IMR-90 (cell line): ENCODE data around the gene MICAL3. TPM values are rescaled to one million over a fixed set of nuclear protein-coding genes. Genes with fewer than 3 reads are reported as not detected.
"Not testable (repeated sequence)": the region's sequence is repeated elsewhere in the genome, so short reads cannot be mapped to it uniquely, and the experiment has no call there.

Source experiments
- ATAC-seq: fragments of 200-7000 bp; cut with Tn5 transposase; 2 replicates; pipeline ENCODE4 v1.9.1; 2020; ENCODE audit warnings: low read depth, mild to moderate bottlenecking, moderate library complexity
- BruUV-seq: library from RNA; stranded (reverse); fragments of 400-500 nt; replicated peaks from 2 replicates; lab custom pipeline; 2021; lab: Mats Ljungman, UMichigan
- CTCF ChIA-PET: fragments of 300-600 bp; formaldehyde crosslinking; extraction: SDS; loops from one replicate; lab custom pipeline; 2021; ENCODE audit warnings: antibody characterized with exemption; lab: Yijun Ruan, JAX
- POLR2A ChIA-PET: fragments of 300-600 bp; sonication (Branson Sonifier 250); formaldehyde crosslinking; loops from one replicate; lab custom pipeline; 2022; ENCODE audit warnings: antibody characterized with exemption; ENCODE audit not compliant: unreplicated experiment; lab: Charles Lee
- DNase-seq: peaks from one replicate; pipeline ENCODE4 v3.0.0; 2013
- H2AFZ ChIP-seq: replicated peaks from 2 replicates; pipeline ENCODE3; 2013; ENCODE audit warnings: low read length, mild to moderate bottlenecking; ENCODE audit not compliant: poor library complexity
- H2AK5ac ChIP-seq: 2 replicates; pipeline ENCODE4 v1.6.1; 2013; ENCODE audit warnings: low read depth, low read length, inconsistent platforms
- H2AK9ac ChIP-seq: replicated peaks from 2 replicates; pipeline ENCODE3; 2013; ENCODE audit warnings: mild to moderate bottlenecking, low read depth, low read length, moderate library complexity; ENCODE audit not compliant: poor library complexity
- H2BK120ac ChIP-seq: 2 replicates; pipeline ENCODE4 v1.6.1; 2013; ENCODE audit warnings: low read depth, low read length, inconsistent platforms
- H2BK15ac ChIP-seq: 3 replicates; pipeline ENCODE4 v1.6.1; 2013; ENCODE audit warnings: low read depth, low read length, inconsistent platforms
- H2BK20ac ChIP-seq: 2 replicates; pipeline ENCODE4 v1.6.1; 2013; ENCODE audit warnings: low read depth, mild to moderate bottlenecking, inconsistent platforms, low read length, moderate library complexity
- H2BK5ac ChIP-seq: 2 replicates; pipeline ENCODE4 v1.6.1; 2013; ENCODE audit warnings: mild to moderate bottlenecking, low read depth, low read length, inconsistent platforms; ENCODE audit not compliant: poor library complexity, severe bottlenecking
- H3K14ac ChIP-seq: replicated peaks from 2 replicates; pipeline ENCODE4 v1.6.1; 2013; ENCODE audit warnings: low read depth, low read length, inconsistent platforms
- H3K18ac ChIP-seq: 2 replicates; pipeline ENCODE4 v1.6.1; 2013; ENCODE audit warnings: low read depth, low read length, control low read depth
- H3K23ac ChIP-seq: 2 replicates; pipeline ENCODE4 v1.6.1; 2013; ENCODE audit warnings: low read depth, low read length, inconsistent platforms
- H3K27ac ChIP-seq: 2 replicates; pipeline ENCODE4 v1.5.1; 2013; ENCODE audit warnings: mild to moderate bottlenecking, control low read depth, low read length; ENCODE audit not compliant: insufficient read depth
- H3K27me3 ChIP-seq: 2 replicates; pipeline ENCODE4 v1.6.1; 2013; ENCODE audit warnings: low read length; ENCODE audit not compliant: control insufficient read depth, insufficient read depth
- H3K36me3 ChIP-seq: 2 replicates; pipeline ENCODE4 v1.6.1; 2013; ENCODE audit warnings: low read length, mixed read lengths; ENCODE audit not compliant: control insufficient read depth, insufficient read depth
- H3K4ac ChIP-seq: 2 replicates; pipeline ENCODE4 v1.6.1; 2013; ENCODE audit warnings: low read depth, low read length, inconsistent platforms
- H3K4me1 ChIP-seq: 2 replicates; pipeline ENCODE4 v1.6.1; 2013; ENCODE audit warnings: low read length, mixed read lengths; ENCODE audit not compliant: control insufficient read depth, insufficient read depth
- H3K4me2 ChIP-seq: 2 replicates; pipeline ENCODE4 v1.6.1; 2013; ENCODE audit warnings: low read depth, mild to moderate bottlenecking, control low read depth, low read length, moderate library complexity
- H3K4me3 ChIP-seq: 2 replicates; pipeline ENCODE4 v1.5.1; 2013; ENCODE audit warnings: low read depth, mild to moderate bottlenecking, control low read depth, low read length, moderate library complexity; ENCODE audit not compliant: insufficient read depth
- H3K56ac ChIP-seq: 2 replicates; pipeline ENCODE4 v1.6.1; 2013; ENCODE audit warnings: low read length, inconsistent platforms; ENCODE audit not compliant: insufficient read depth; ENCODE audit errors: extremely low read depth
- H3K79me1 ChIP-seq, 2 experiments: 2 replicates each; pipeline ENCODE4 v1.6.1; 2013; ENCODE audit warnings: low read length in 2 of 2, inconsistent platforms in 1 of 2, low read depth in 1 of 2
- H3K9ac ChIP-seq: 2 replicates; pipeline ENCODE4 v1.6.1; 2013; ENCODE audit warnings: low read depth, low read length, control low read depth
- H3K9me1 ChIP-seq: 2 replicates; pipeline ENCODE4 v1.6.1; 2013; ENCODE audit warnings: low read length, inconsistent platforms; ENCODE audit not compliant: insufficient read depth
- H3K9me3 ChIP-seq: 2 replicates; pipeline ENCODE4 v1.6.1; 2013; ENCODE audit warnings: low read length; ENCODE audit not compliant: control insufficient read depth, insufficient read depth
- H4K20me1 ChIP-seq: 2 replicates; pipeline ENCODE4 v1.6.1; 2013; ENCODE audit warnings: low read length, inconsistent platforms; ENCODE audit not compliant: insufficient read depth
- H4K5ac ChIP-seq: 2 replicates; pipeline ENCODE4 v1.6.1; 2013; ENCODE audit warnings: mild to moderate bottlenecking, low read depth, low read length, control low read depth
- H4K8ac ChIP-seq, 2 experiments: 2 replicates each; pipeline ENCODE4 v1.6.1; 2013; ENCODE audit warnings: low read depth in 2 of 2, low read length in 2 of 2, control low read depth in 1 of 2, inconsistent platforms in 1 of 2
- H4K91ac ChIP-seq: 2 replicates; pipeline ENCODE4 v1.6.1; 2013; ENCODE audit warnings: low read depth, low read length, inconsistent platforms; ENCODE audit not compliant: insufficient read depth
- MAFK ChIP-seq: IDR thresholded peaks from 2 replicates; pipeline ENCODE4 v1.6.1; 2012; ENCODE audit warnings: low read depth, low read length, improper control_type of control experiment
- WGBS, 2 experiments: methylation state at CpG; one replicate each; pipeline versions ENCODE4 v1.1.5 to v1.1.7; 2013; ENCODE audit warnings: missing lambda C conversion rate in 2 of 2; ENCODE audit not compliant: insufficient read length in 1 of 2; ENCODE audit errors: extremely low coverage in 2 of 2; 5-methylcytosine and 5-hydroxymethylcytosine counted together
- dilution Hi-C: fragments of 300-500 bp; cut with HindIII; formaldehyde crosslinking; loops from one replicate; pipeline ENCODE4 v1.14.3; 2018; ENCODE audit warnings: low sequenced_read_pairs; ENCODE audit not compliant: unreplicated experiment
- in situ Hi-C: fragments of 300-500 bp; cut with MboI; formaldehyde crosslinking; loops from 3 replicates; pipeline ENCODE4 v1.14.3; 2019; ENCODE audit warnings: low sequenced_read_pairs, inconsistent platforms, mixed read lengths
- intact Hi-C: fragments of 100-400 bp; cut with micrococcal nuclease; formaldehyde crosslinking; loops from 2 replicates; pipeline ENCODE4 v1.10.0; 2022
- polyA plus RNA-seq, 3 experiments: library from polyadenylated mRNA; depleted of rRNA; stranded (reverse); fragments of >200 nt; gene quantifications; 2 replicates each; pipeline ENCODE4 v1.2.3, GENCODE V29; 2012; ENCODE audit warnings: low replicate concordance in 1 of 3
- total RNA-seq: library from RNA; depleted of rRNA; stranded (reverse); fragments of >200 nt; gene quantifications from 2 replicates; pipeline ENCODE4 v1.2.3, GENCODE V29; 2012

Gene MICAL3
- total and polyA plus RNA-seq, 2 of the 4 experiments (the other 2 are of a cell fraction) = 17.6 to 26.8 TPM

- H3K9ac ChIP-seq, DNase-seq, H3K4me3 ChIP-seq, H3K18ac ChIP-seq, H2BK20ac ChIP-seq, H2AK9ac ChIP-seq, H4K91ac ChIP-seq, ATAC-seq, H2AFZ ChIP-seq, H3K9me3 ChIP-seq, H2BK120ac ChIP-seq, H3K27me3 ChIP-seq, H3K56ac ChIP-seq, POLR2A ChIA-PET, dilution Hi-C loops, BruUV-seq, in situ Hi-C loops, intact Hi-C loops, H4K8ac ChIP-seq, H3K23ac ChIP-seq, H2BK5ac ChIP-seq, H4K5ac ChIP-seq, H2BK15ac ChIP-seq, H3K14ac ChIP-seq, H3K27ac ChIP-seq, H2AK5ac ChIP-seq, H3K9me1 ChIP-seq, H3K36me3 ChIP-seq, H3K4me1 ChIP-seq, H3K4me2 ChIP-seq, H3K4ac ChIP-seq: not testable (repeated sequence)
- 0 out of 2 replicates have a peak, but pooled peaks have one; percentile 15 for TF ChIP-seq MAFK
- WGBS, 2 experiments = no CpG with 5 or more reads among the region's 5 CpGs
- Histone ChIP-seq H3K79me1 (peaks cover 20 to 46% of the 10 kb centered on the region in 2 experiments), H4K20me1 (peaks cover 47% of the 10 kb centered on the region)
- CTCF ChIA-PET = interaction anchor here (1.2 kb wide), 1 partner anchor 22 kb away, joined by 4 read pairs; no protein-coding TSS in a partner anchor
Observed at GRCh38 chr22:17764852-17765251, 259.5 kb downstream of the MICAL3 start.
